T-helper 2 cell (primary cell): ENCODE results near the gene OVCA2.
A peak's percentile ranks its signal among the peaks of the same experiment; 100 is the strongest.

Source experiments
- DNase-seq, 5 experiments: peaks; one replicate each; pipeline versions ENCODE4 v3.0.0 to v3.0.0-alpha.2; 2012 to 2022

OVCA2 gene

GRCh38 chr17:2087597-2088211 lies 45.9 kb downstream of the OVCA2 start:
- peak in 3 of 5 experiments; percentile 26 to 88 (median 27) for DNase-seq

GRCh38 chr17:2089021-2089422 lies 47.2 kb downstream of the OVCA2 start:
- DNase-seq, result no peak

GRCh38 chr17:2090210-2090641 lies 48.4 kb downstream of the OVCA2 start:
- no peak for DNase-seq

- no peak for DNase-seq
Observed at GRCh38 chr17:2090804-2091534, 49.1 kb downstream of the OVCA2 start.

- DNase-seq, result no peak
Observed at GRCh38 chr17:2092253-2092652, 50.4 kb downstream of the OVCA2 start.
